CD4-positive, alpha-beta memory T cell (primary cell): ENCODE measurements around the gene CNPY4. TPM values are rescaled to one million over a fixed set of nuclear protein-coding genes. Genes with fewer than 3 reads are reported as not detected.
A peak's percentile ranks its signal among the peaks of the same experiment; 100 is the strongest.

Experiments
- CTCF ChIA-PET: fragments of 350-600 bp; sonication (Branson Sonifier 250); formaldehyde crosslinking; loops from one replicate; lab custom pipeline; 2021; ENCODE audit warnings: inconsistent platforms; ENCODE audit not compliant: partially characterized antibody; lab: Charles Lee
- POLR2A ChIA-PET: fragments of 350-600 bp; sonication (Branson Sonifier 250); formaldehyde crosslinking; loops from one replicate; lab custom pipeline; 2021; ENCODE audit not compliant: partially characterized antibody; lab: Charles Lee
- DNase-seq, 5 donors: peaks; one replicate each; pipeline versions ENCODE4 v3.0.0 to v3.0.0-alpha.2; 2020 to 2022; ENCODE audit warnings: mixed read lengths in 1 of 5
- H3K27ac ChIP-seq: one replicate; pipeline ENCODE4 v1.7.0; 2013; ENCODE audit warnings: low read depth, low read length
- H3K27me3 ChIP-seq: 2 replicates; pipeline ENCODE4 v1.7.0; 2013; ENCODE audit warnings: mild to moderate bottlenecking, low read length, moderate library complexity; ENCODE audit not compliant: insufficient read depth
- H3K36me3 ChIP-seq: 2 replicates; pipeline ENCODE4 v1.7.0; 2013; ENCODE audit warnings: mild to moderate bottlenecking, low read length, moderate library complexity; ENCODE audit not compliant: insufficient read depth
- H3K4me1 ChIP-seq: 2 replicates; pipeline ENCODE4 v1.7.0; 2013; ENCODE audit warnings: mild to moderate bottlenecking, low read length, moderate library complexity; ENCODE audit not compliant: insufficient read depth
- H3K4me3 ChIP-seq, 2 donors: one replicate each; pipeline ENCODE4 v1.7.0; 2013; ENCODE audit warnings: low read length in 2 of 2, mild to moderate bottlenecking in 1 of 2
- H3K9me3 ChIP-seq, 2 donors: one replicate each; pipeline ENCODE4 v1.7.0; 2013; ENCODE audit warnings: low read length in 2 of 2, control low read depth in 1 of 2; ENCODE audit not compliant: control insufficient read depth in 1 of 2
- H3K27ac Mint-ChIP-seq, 7 donors: one replicate each; pipeline ENCODE4 v1.8.0; 2020 to 2021; ENCODE audit warnings: mixed read lengths in 7 of 7, mild to moderate bottlenecking in 6 of 7, inconsistent platforms in 3 of 7, moderate library complexity in 3 of 7
- H3K27me3 Mint-ChIP-seq, 2 donors: one replicate each; pipeline ENCODE4 v1.8.0; 2020 to 2021; ENCODE audit warnings: mixed read lengths in 2 of 2
- H3K36me3 Mint-ChIP-seq, 2 donors: one replicate each; pipeline ENCODE4 v1.8.0; 2020 to 2021; ENCODE audit warnings: mixed read lengths in 2 of 2, inconsistent platforms in 1 of 2, mild to moderate bottlenecking in 1 of 2
- H3K4me1 Mint-ChIP-seq, 4 donors: one replicate each; pipeline ENCODE4 v1.8.0; 2020 to 2021; ENCODE audit warnings: mixed read lengths in 4 of 4, mild to moderate bottlenecking in 1 of 4
- H3K4me3 Mint-ChIP-seq, 8 donors: one replicate each; pipeline ENCODE4 v1.8.0; 2020 to 2021; ENCODE audit warnings: mixed read lengths in 8 of 8, mild to moderate bottlenecking in 7 of 8, moderate library complexity in 6 of 8, inconsistent platforms in 3 of 8
- H3K9me3 Mint-ChIP-seq, 8 donors: one replicate each; pipeline ENCODE4 v1.8.0; 2020 to 2021; ENCODE audit warnings: mixed read lengths in 8 of 8, mild to moderate bottlenecking in 5 of 8, inconsistent platforms in 3 of 8, moderate library complexity in 1 of 8
- intact Hi-C: fragments of 100-400 bp; cut with micrococcal nuclease; formaldehyde crosslinking; loops from one replicate; pipeline ENCODE4 v1.15.1; 2023
- polyA plus RNA-seq, 2 donors: library from polyadenylated mRNA; unstranded; fragments of 300-500 nt; fragmentation: Illumina TruSeq; gene quantifications; one replicate each; pipeline ENCODE4 v1.2.3, GENCODE V29; 2021
- total RNA-seq, 2 experiments: library from RNA; stranded (reverse); gene quantifications; one replicate each; pipeline ENCODE4 v1.2.3, GENCODE V29; 2021

The CNPY4 gene
- total RNA-seq: 10 to 100 TPM; 69.0 to 69.8 TPM
- polyA plus RNA-seq: 10 to 100 TPM; 14.8 to 24.8 TPM

- Mint-ChIP-seq H3K4me1 (peaks cover 8 to 41% (median 27%) of the 10 kb centered on the region in 4 donors), H3K9me3 (peaks cover 0 to 3% (median 0%) of the 10 kb centered on the region in 8 donors), H3K27ac (peak within 1 kb of the TSS; percentile 95 to 100 (median 99)), H3K36me3 (peaks cover 3 to 37% of the 10 kb centered on the region in 2 donors), H3K27me3 (no peaks in the 10 kb centered on the region), H3K4me3 (peak within 1 kb of the TSS; percentile 94 to 99 (median 96))
- Histone ChIP-seq H3K27ac (peak within 1 kb of the TSS; percentile 80), H3K9me3 (no peaks in the 10 kb centered on the region), H3K4me3 (peak within 1 kb of the TSS; percentile 89 to 95), H3K36me3 (peaks cover 2% of the 10 kb centered on the region), H3K27me3 (no peaks in the 10 kb centered on the region), H3K4me1 (peaks cover 26% of the 10 kb centered on the region)
- ChIA-PET POLR2A (interaction anchor here (0.7 to 7.9 kb wide), 17 partner anchors 10 to 470 kb away, joined by 3 to 175 read pairs (median 6); partner anchors contain the start of genes AP4M1, COPS6, LAMTOR4 and MCM7), CTCF (interaction anchor here (1.1 to 3.5 kb wide), 5 partner anchors 11 to 288 kb away, joined by 3 to 21 read pairs (median 3); no protein-coding TSS in a partner anchor)
- DNase-seq: peak; percentile 96
- intact Hi-C loops: loop anchor here (1.0 kb wide), 3 partner anchors 8 to 38 kb away; partner anchors contain the start of genes AP4M1, MCM7 and ZNF3
Measured at GRCh38 chr7:100119072-100119969, at the start of gene CNPY4, which contains the start of gene TAF6. TSS of gene CNPY4 (plus strand) at chr7:100119634. CDS start at chr7:100119745, 111 bp downstream. TSS of gene TAF6 (minus strand) at chr7:100119358. CDS start at chr7:100114209, 5,149 bp downstream.

- H3K4me1 ChIP-seq: no peaks in the 10 kb centered on the region
- no peaks in the 10 kb centered on the region for H3K27me3 ChIP-seq
- H3K4me3 ChIP-seq: no peak overlapping the region
- ChIA-PET CTCF (interaction anchor here (0.7 to 1.4 kb wide), 4 partner anchors 80 to 156 kb away, joined by 3 read pairs; partner anchors contain the start of gene GJC3), POLR2A (interaction anchor here (1.6 kb wide), 1 partner anchor 20 kb away, joined by 4 read pairs; the partner anchor contains the start of gene ZSCAN21)
- peaks cover 0 to 31% (median 28%) of the 10 kb centered on the region in 8 donors for H3K9me3 Mint-ChIP-seq
- intact Hi-C loops: no loop called here
- DNase-seq: no peak
- no peak overlapping the region for H3K27ac Mint-ChIP-seq
- H3K4me1 Mint-ChIP-seq: peaks cover 0 to 2% (median 0%) of the 10 kb centered on the region in 4 donors
- no peak overlapping the region for H3K27ac ChIP-seq
- no peaks in the 10 kb centered on the region for H3K27me3 Mint-ChIP-seq
- no peak overlapping the region for H3K4me3 Mint-ChIP-seq
- H3K36me3 ChIP-seq: peaks cover 38% of the 10 kb centered on the region
- H3K36me3 Mint-ChIP-seq: peaks cover 58 to 62% of the 10 kb centered on the region in 2 donors
- H3K9me3 ChIP-seq: peaks cover 10 to 22% of the 10 kb centered on the region in 2 donors
Measured at GRCh38 chr7:100069991-100070390, 49.4 kb upstream of the CNPY4 start.

- peaks cover 0 to 31% (median 28%) of the 10 kb centered on the region in 8 donors for H3K9me3 Mint-ChIP-seq
- H3K27ac ChIP-seq: no peak overlapping the region
- H3K27me3 Mint-ChIP-seq: no peaks in the 10 kb centered on the region
- DNase-seq: no peak
- CTCF ChIA-PET: interaction anchor here (0.6 to 1.4 kb wide), 6 partner anchors 15 to 379 kb away, joined by 3 read pairs; partner anchors contain the start of gene GJC3
- POLR2A ChIA-PET: interaction anchor here (1.0 to 1.6 kb wide), 2 partner anchors 9 to 21 kb away, joined by 3 to 4 read pairs; partner anchors contain the start of gene ZSCAN21
- peaks cover 50% of the 10 kb centered on the region for H3K36me3 ChIP-seq
- peaks cover 61 to 73% of the 10 kb centered on the region in 2 donors for H3K36me3 Mint-ChIP-seq
- peaks cover 10 to 22% of the 10 kb centered on the region in 2 donors for H3K9me3 ChIP-seq
- intact Hi-C loops: no loop called here
- no peaks in the 10 kb centered on the region for H3K27me3 ChIP-seq
- H3K27ac Mint-ChIP-seq: no peak overlapping the region
- H3K4me1 Mint-ChIP-seq: peaks cover 0 to 2% (median 0%) of the 10 kb centered on the region in 4 donors
- H3K4me3 ChIP-seq: no peak overlapping the region
- H3K4me1 ChIP-seq: no peaks in the 10 kb centered on the region
- H3K4me3 Mint-ChIP-seq: no peak overlapping the region
Measured at GRCh38 chr7:100071018-100071723, 48.3 kb upstream of the CNPY4 start.

GRCh38 chr7:100072462-100072861, 47.0 kb upstream of the CNPY4 start:
- ChIA-PET POLR2A (interaction anchor here (0.8 kb wide), 1 partner anchor 28 kb away, joined by 3 read pairs; no protein-coding TSS in a partner anchor), CTCF (no interaction called here)
- Histone ChIP-seq H3K27me3 (no peaks in the 10 kb centered on the region), H3K4me1 (no peaks in the 10 kb centered on the region), H3K36me3 (peaks cover 61% of the 10 kb centered on the region), H3K27ac (no peak overlapping the region), H3K4me3 (no peak overlapping the region), H3K9me3 (peaks cover 10 to 22% of the 10 kb centered on the region in 2 donors)
- Mint-ChIP-seq H3K36me3 (peaks cover 72 to 79% of the 10 kb centered on the region in 2 donors), H3K27me3 (no peaks in the 10 kb centered on the region), H3K27ac (no peak overlapping the region), H3K9me3 (peaks cover 0 to 31% (median 28%) of the 10 kb centered on the region in 8 donors), H3K4me3 (no peak overlapping the region), H3K4me1 (peaks cover 4% of the 10 kb centered on the region in 4 donors)
- DNase-seq: no peak
- intact Hi-C loops: no loop called here

GRCh38 chr7:100074841-100075240, 44.6 kb upstream of the CNPY4 start:
- no peak overlapping the region for H3K27ac Mint-ChIP-seq
- H3K27me3 Mint-ChIP-seq: no peaks in the 10 kb centered on the region
- Histone ChIP-seq H3K4me3 (no peak overlapping the region), H3K9me3 (peaks cover 10 to 22% of the 10 kb centered on the region in 2 donors), H3K27me3 (no peaks in the 10 kb centered on the region), H3K27ac (no peak overlapping the region), H3K36me3 (peaks cover 61% of the 10 kb centered on the region), H3K4me1 (peaks cover under 1% of the 10 kb centered on the region)
- ChIA-PET CTCF (no interaction called here), POLR2A (interaction anchor here (1.2 kb wide), 1 partner anchor 10 kb away, joined by 5 read pairs; no protein-coding TSS in a partner anchor)
- intact Hi-C loops: no loop called here
- peaks cover 0 to 31% (median 28%) of the 10 kb centered on the region in 8 donors for H3K9me3 Mint-ChIP-seq
- H3K4me1 Mint-ChIP-seq: peaks cover 8 to 19% (median 12%) of the 10 kb centered on the region in 4 donors
- peak overlapping the region in 1 of 8 donors; percentile 72 for H3K4me3 Mint-ChIP-seq
- DNase-seq: no peak
- peaks cover 72 to 82% of the 10 kb centered on the region in 2 donors for H3K36me3 Mint-ChIP-seq

GRCh38 chr7:100075418-100075817, 44.0 kb upstream of the CNPY4 start:
- H3K36me3 Mint-ChIP-seq: peaks cover 68 to 76% of the 10 kb centered on the region in 2 donors
- Histone ChIP-seq H3K27ac (no peak overlapping the region), H3K36me3 (peaks cover 63% of the 10 kb centered on the region), H3K4me3 (no peak overlapping the region), H3K27me3 (no peaks in the 10 kb centered on the region), H3K4me1 (peaks cover 6% of the 10 kb centered on the region), H3K9me3 (peaks cover 5 to 18% of the 10 kb centered on the region in 2 donors)
- H3K4me1 Mint-ChIP-seq: peaks cover 12 to 24% (median 16%) of the 10 kb centered on the region in 4 donors
- H3K27me3 Mint-ChIP-seq: no peaks in the 10 kb centered on the region
- intact Hi-C loops: no loop called here
- POLR2A ChIA-PET: interaction anchor here (1.2 kb wide), 1 partner anchor 10 kb away, joined by 5 read pairs; no protein-coding TSS in a partner anchor
- H3K9me3 Mint-ChIP-seq: peaks cover 0 to 27% (median 23%) of the 10 kb centered on the region in 8 donors
- H3K4me3 Mint-ChIP-seq: no peak overlapping the region
- DNase-seq: no peak
- CTCF ChIA-PET: no interaction called here
- no peak overlapping the region for H3K27ac Mint-ChIP-seq
